Body of pancreas (tissue), 4 donors: Measurements from ENCODE around the gene ACER3. TPM values are rescaled to one million over a fixed set of nuclear protein-coding genes. Genes with fewer than 3 reads are reported as not detected.

Experiments
- ATAC-seq: fragments of 150-250 bp; one replicate; pipeline ENCODE4 v1.9.1; 2016
- DNase-seq, 4 donors: peaks; one replicate each; pipeline ENCODE4 v3.0.0-alpha.2; 2019
- H3K27ac ChIP-seq, 4 donors: fragments of 200-600 bp; sonication (generic); 1 replicate in 3 of 4; 2 replicates in 1 of 4; pipeline versions ENCODE4 v1.5.1 to v1.6.1; 2016 to 2019; ENCODE audit warnings: mild to moderate bottlenecking in 1 of 4, mixed read lengths in 1 of 4, moderate library complexity in 1 of 4
- H3K27me3 ChIP-seq, 2 donors: fragments of 200-600 bp; sonication (generic); one replicate each; pipeline ENCODE4 v1.6.0; 2016; ENCODE audit warnings: mild to moderate bottlenecking in 1 of 2
- H3K36me3 ChIP-seq, 2 donors: fragments of 200-600 bp; sonication (generic); replicated peaks in 1 of 2; 2 replicates each; pipeline ENCODE4 v1.5.1; 2016; ENCODE audit warnings: low read depth in 2 of 2; ENCODE audit not compliant: insufficient read depth in 1 of 2
- H3K4me1 ChIP-seq: fragments of 200-600 bp; sonication (generic); one replicate; pipeline ENCODE4 v1.6.0; 2016
- H3K4me3 ChIP-seq, 2 donors: fragments of 200-600 bp; sonication (generic); 1 replicate in 1 of 2; 2 replicates in 1 of 2; pipeline ENCODE4 v1.5.1; 2016 to 2019
- H3K9me3 ChIP-seq, 3 donors: fragments of 200-600 bp; sonication (generic); 1 replicate in 2 of 3; 2 replicates in 1 of 3; pipeline ENCODE4 v1.5.1; 2016
- CTCF ChIP-seq, 7 experiments: fragments of 450-650 bp in 4 of 7; fragments of 200-600 bp in 3 of 7; sonication (generic) in 3 of 7; IDR thresholded peaks; one replicate each; pipeline ENCODE4 v1.5.1; 2016 to 2019; ENCODE audit warnings: antibody characterized with exemption in 7 of 7
- POLR2A ChIP-seq, 3 donors: fragments of 450-650 bp; IDR thresholded peaks; one replicate each; pipeline ENCODE4 v1.6.1; 2016; ENCODE audit warnings: antibody characterized with exemption in 3 of 3, mild to moderate bottlenecking in 2 of 3
- WGBS, 2 donors: methylation state at CpG; one replicate each; pipeline ENCODE4 v1.1.5; 2017; 5-methylcytosine and 5-hydroxymethylcytosine counted together
- intact Hi-C: fragments of 100-400 bp; cut with DNase I; formaldehyde crosslinking; loops from one replicate; pipeline ENCODE4 v1.15.1; 2023
- total RNA-seq, 2 donors: library from RNA; depleted of rRNA; stranded (reverse); fragments of >200 nt; gene quantifications; one replicate each; pipeline ENCODE4 v1.1.0, GENCODE V29; 2016

The ACER3 gene
- total RNA-seq, 2 donors from 2014 or later, result 4.6 to 5.2 TPM

GRCh38 chr11:76910620-76911414 is 50.1 kb downstream of the ACER3 start:
- H3K36me3 ChIP-seq, result no peaks in the 10 kb centered on the region
- H3K27ac ChIP-seq, result no peak overlapping the region
- peak in 3 of 4 donors; percentile 15 to 22 (median 21) for DNase-seq
- 81 to 87% methylated on average over 9 of the region's 9 CpGs for WGBS, 2 donors
- H3K27me3 ChIP-seq, result no peaks in the 10 kb centered on the region
- no peaks in the 10 kb centered on the region for H3K4me1 ChIP-seq
- TF ChIP-seq CTCF (IDR thresholded peaks at IDR 0.05), result no peak
- no peak for TF ChIP-seq POLR2A (IDR thresholded peaks at IDR 0.05)
- ATAC-seq, result no peak
- intact Hi-C loops, result no loop called here
- H3K4me3 ChIP-seq, result no peak overlapping the region
- no peaks in the 10 kb centered on the region for H3K9me3 ChIP-seq

GRCh38 chr11:76911415-76911808 is 50.7 kb downstream of the ACER3 start:
- DNase-seq (no peak), ATAC-seq (no peak)
- WGBS, 2 donors, result 88 to 100% methylated on average over 1 of the region's 1 CpG
- Histone ChIP-seq H3K27ac (no peak overlapping the region), H3K27me3 (no peaks in the 10 kb centered on the region), H3K4me3 (no peak overlapping the region), H3K4me1 (no peaks in the 10 kb centered on the region), H3K36me3 (no peaks in the 10 kb centered on the region), H3K9me3 (no peaks in the 10 kb centered on the region)
- intact Hi-C loops, result no loop called here
- TF ChIP-seq CTCF (IDR thresholded peaks at IDR 0.05) (no peak), POLR2A (IDR thresholded peaks at IDR 0.05) (no peak)

GRCh38 chr11:76916712-76917111 is 56.0 kb downstream of the ACER3 start:
- Histone ChIP-seq H3K4me3 (no peak overlapping the region), H3K36me3 (no peaks in the 10 kb centered on the region), H3K4me1 (peaks cover 24% of the 10 kb centered on the region), H3K9me3 (no peaks in the 10 kb centered on the region), H3K27ac (no peak overlapping the region), H3K27me3 (no peaks in the 10 kb centered on the region)
- ATAC-seq (no peak), DNase-seq (no peak)
- TF ChIP-seq CTCF (IDR thresholded peaks at IDR 0.05) (no peak), POLR2A (IDR thresholded peaks at IDR 0.05) (no peak)
- WGBS, 2 donors, result 24 to 32% methylated on average over 1 of the region's 1 CpG
- intact Hi-C loops, result no loop called here

- ATAC-seq, result peak; percentile 75
- intact Hi-C loops, result no loop called here
- TF ChIP-seq CTCF (IDR thresholded peaks at IDR 0.05) (peak; percentile 28 to 80 (median 75)), POLR2A (IDR thresholded peaks at IDR 0.05) (no peak)
- peaks cover 24% of the 10 kb centered on the region for H3K4me1 ChIP-seq
- H3K4me3 ChIP-seq, result no peak overlapping the region
- H3K27me3 ChIP-seq, result no peaks in the 10 kb centered on the region
- no peaks in the 10 kb centered on the region for H3K9me3 ChIP-seq
- no peaks in the 10 kb centered on the region for H3K36me3 ChIP-seq
- no peak overlapping the region for H3K27ac ChIP-seq
- WGBS, 2 donors, result 20 to 25% methylated on average over 3 of the region's 3 CpGs
- peak in 3 of 4 donors; percentile 30 to 39 (median 32) for DNase-seq
Measured at GRCh38 chr11:76918941-76919386, 58.2 kb downstream of the ACER3 start.

GRCh38 chr11:76919467-76919866 is 58.7 kb downstream of the ACER3 start:
- Histone ChIP-seq H3K4me1 (peaks cover 24% of the 10 kb centered on the region), H3K27ac (no peak overlapping the region), H3K27me3 (no peaks in the 10 kb centered on the region), H3K36me3 (no peaks in the 10 kb centered on the region), H3K4me3 (no peak overlapping the region), H3K9me3 (no peaks in the 10 kb centered on the region)
- intact Hi-C loops, result no loop called here
- ATAC-seq (no peak), DNase-seq (no peak)
- TF ChIP-seq POLR2A (IDR thresholded peaks at IDR 0.05) (no peak), CTCF (IDR thresholded peaks at IDR 0.05) (no peak)
- WGBS, 2 donors, result 24% methylated on average over 1 of the region's 1 CpG
